Tibial artery (tissue), 4 donors: ENCODE results near the gene TGDS.

ENCODE experiments used
- DNase-seq, 2 donors: peaks; one replicate each; pipeline ENCODE4 v3.0.0-alpha.2; 2019
- H3K27ac ChIP-seq, 2 donors: fragments of 200-600 bp; sonication (generic) in 1 of 2; 1 replicate in 1 of 2; 2 replicates in 1 of 2; pipeline ENCODE4 v1.5.1; 2018 to 2019; ENCODE audit warnings: mild to moderate bottlenecking in 1 of 2
- H3K27me3 ChIP-seq, 2 donors: fragments of 200-600 bp; sonication (generic) in 1 of 2; one replicate each; pipeline versions ENCODE4 v1.5.1 to v1.6.0; 2016 to 2019
- H3K36me3 ChIP-seq, 3 donors: fragments of 200-600 bp; sonication (generic) in 2 of 3; one replicate each; pipeline ENCODE4 v1.5.1; 2016 to 2019; ENCODE audit warnings: mild to moderate bottlenecking in 2 of 3
- H3K4me1 ChIP-seq, 4 donors: fragments of 200-600 bp; sonication (generic) in 2 of 4; 1 replicate in 3 of 4; 2 replicates in 1 of 4; pipeline ENCODE4 v1.5.1; 2016 to 2019
- H3K4me3 ChIP-seq, 2 donors: fragments of 200-600 bp; sonication (generic) in 1 of 2; 1 replicate in 1 of 2; 2 replicates in 1 of 2; pipeline ENCODE4 v1.5.1; 2018 to 2019; ENCODE audit warnings: mild to moderate bottlenecking in 2 of 2
- H3K9me3 ChIP-seq, 3 donors: fragments of 200-600 bp; sonication (generic) in 1 of 3; one replicate each; pipeline ENCODE4 v1.5.1; 2016 to 2019
- CTCF ChIP-seq, 2 experiments: fragments of 200-600 bp in 1 of 2; fragments of 450-650 bp in 1 of 2; IDR thresholded peaks; one replicate each; pipeline ENCODE4 v1.5.1; 2017 to 2019; ENCODE audit warnings: antibody characterized with exemption in 2 of 2, mild to moderate bottlenecking in 1 of 2, moderate library complexity in 1 of 2
- intact Hi-C: fragments of 100-400 bp; cut with DNase I; formaldehyde crosslinking; loops from one replicate; pipeline ENCODE4 v1.15.0; 2023; ENCODE audit warnings: low total_unique reads

TGDS gene

DNA sequence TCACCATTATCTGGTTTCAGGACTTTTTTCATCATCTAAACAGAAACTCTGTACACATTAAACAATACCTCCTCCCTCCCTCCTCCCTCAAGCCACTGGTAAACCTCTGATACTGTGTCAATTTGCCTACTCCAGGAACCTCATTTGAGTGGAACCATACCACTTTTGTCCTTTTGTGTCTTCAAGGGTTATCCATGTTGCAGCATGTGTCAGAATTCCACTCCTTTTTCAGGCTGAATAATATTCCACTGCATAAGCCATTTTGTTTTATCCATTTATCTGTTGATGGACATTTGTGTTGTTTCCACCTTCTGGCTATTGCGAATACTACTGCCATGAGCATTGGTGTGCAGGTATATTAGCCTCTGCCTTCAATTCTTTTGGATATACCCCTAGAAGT lies 27.5 kb downstream of the TGDS start:
- TF ChIP-seq CTCF (IDR thresholded peaks at IDR 0.05) = no peak

DNA sequence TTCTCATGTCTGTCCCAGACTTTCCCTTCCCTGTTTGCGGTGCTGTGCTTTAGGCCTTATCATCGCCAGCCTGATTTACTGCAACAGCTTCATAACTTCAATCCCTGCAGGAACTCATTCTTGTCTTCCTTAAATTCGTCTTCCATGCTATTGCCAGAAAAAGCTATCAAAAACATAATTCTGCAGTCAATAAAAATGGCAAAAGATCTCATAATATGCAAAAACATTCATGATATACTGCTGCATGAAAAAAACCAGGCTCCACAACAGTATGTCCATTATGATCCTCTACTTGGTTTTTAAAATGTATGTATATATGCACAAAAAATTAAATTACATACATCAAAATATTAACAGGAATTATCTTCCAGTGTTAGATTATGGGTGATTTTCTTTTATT lies 28.4 kb downstream of the TGDS start:
- no peak overlapping the region for H3K27ac ChIP-seq
- DNase-seq = no peak
- no peaks in the 10 kb centered on the region for H3K9me3 ChIP-seq
- intact Hi-C loops = no loop called here
- peaks cover 24 to 44% (median 26%) of the 10 kb centered on the region in 3 donors for H3K36me3 ChIP-seq
- H3K4me1 ChIP-seq = no peaks in the 10 kb centered on the region
- H3K27me3 ChIP-seq = no peaks in the 10 kb centered on the region
- H3K4me3 ChIP-seq = no peak overlapping the region
- TF ChIP-seq CTCF (IDR thresholded peaks at IDR 0.05) = no peak

More for the DNA sequence above, 27.5 kb downstream of the TGDS start:
- H3K4me3 ChIP-seq = no peak overlapping the region
- H3K27ac ChIP-seq = no peak overlapping the region
- H3K4me1 ChIP-seq = no peaks in the 10 kb centered on the region
- H3K9me3 ChIP-seq = no peaks in the 10 kb centered on the region
- no peaks in the 10 kb centered on the region for H3K27me3 ChIP-seq
- H3K36me3 ChIP-seq = peaks cover 32 to 47% (median 35%) of the 10 kb centered on the region in 3 donors
- intact Hi-C loops = no loop called here
- DNase-seq = no peak

- no peak for TF ChIP-seq CTCF (IDR thresholded peaks at IDR 0.05)
- no peak overlapping the region for H3K4me3 ChIP-seq
- H3K4me1 ChIP-seq = no peaks in the 10 kb centered on the region
- H3K27ac ChIP-seq = no peak overlapping the region
- no peak for DNase-seq
- peaks cover 0 to 6% (median 0%) of the 10 kb centered on the region in 3 donors for H3K36me3 ChIP-seq
- H3K27me3 ChIP-seq = no peaks in the 10 kb centered on the region
- intact Hi-C loops = no loop called here
- no peaks in the 10 kb centered on the region for H3K9me3 ChIP-seq
Observed at GRCh38 chr13:94561126-94561525, 34.8 kb downstream of the TGDS start.

DNA sequence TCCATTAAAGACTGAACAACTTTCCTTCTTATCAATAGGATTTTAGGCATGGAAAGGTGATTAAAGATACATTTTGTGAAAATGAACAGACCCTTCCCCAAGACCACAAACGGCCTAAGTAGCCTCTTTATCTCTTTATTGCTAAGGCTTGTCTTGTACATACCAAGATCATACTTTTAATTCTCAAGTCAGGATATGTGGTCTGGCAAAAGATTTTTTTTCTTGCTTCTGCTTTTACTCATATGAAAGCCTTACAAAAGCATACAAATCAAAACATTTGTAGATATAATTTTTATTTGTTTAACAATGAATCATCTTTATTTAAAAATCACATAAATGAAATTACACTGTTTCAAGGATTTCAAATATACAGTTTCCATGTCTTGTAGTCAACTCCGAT lies 35.8 kb downstream of the TGDS start:
- no peak for DNase-seq
- Histone ChIP-seq H3K27me3 (no peaks in the 10 kb centered on the region), H3K9me3 (no peaks in the 10 kb centered on the region)

DNA sequence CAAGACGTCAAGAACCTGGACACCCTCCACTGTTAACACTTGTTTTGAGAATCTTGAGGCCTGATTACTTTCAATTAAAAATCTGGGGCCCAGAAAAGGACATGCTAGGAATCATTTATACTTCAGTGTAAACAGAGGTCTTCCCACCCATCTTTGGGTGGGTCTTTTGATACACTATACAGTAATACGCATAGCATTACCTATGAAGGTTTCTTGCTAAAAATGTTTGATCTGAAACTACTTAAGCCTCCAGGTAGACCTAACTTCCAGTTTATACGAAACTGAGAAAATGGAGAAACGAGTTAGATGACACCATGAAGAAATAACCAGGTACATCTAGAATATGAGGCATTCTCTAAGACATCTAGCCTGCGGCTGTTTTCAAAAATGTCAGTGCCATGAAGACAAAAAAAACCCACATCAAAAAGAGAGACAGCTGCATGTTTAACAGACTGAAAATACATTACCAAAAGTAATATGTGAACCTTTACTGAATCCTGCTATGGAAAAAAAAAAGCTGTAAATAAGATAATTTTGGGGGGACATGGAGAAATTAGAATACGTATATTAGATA lies 36.6 kb downstream of the TGDS start:
- intact Hi-C loops = no loop called here
- TF ChIP-seq CTCF (IDR thresholded peaks at IDR 0.05) = no peak
- no peak overlapping the region for H3K27ac ChIP-seq
- no peaks in the 10 kb centered on the region for H3K4me1 ChIP-seq
- H3K4me3 ChIP-seq = no peak overlapping the region
- H3K27me3 ChIP-seq = no peaks in the 10 kb centered on the region
- DNase-seq = no peak
- H3K9me3 ChIP-seq = no peaks in the 10 kb centered on the region
- peaks cover 0 to 6% (median 0%) of the 10 kb centered on the region in 3 donors for H3K36me3 ChIP-seq

More for the DNA sequence above, 35.8 kb downstream of the TGDS start:
- H3K4me1 ChIP-seq = no peaks in the 10 kb centered on the region
- no peak overlapping the region for H3K4me3 ChIP-seq
- intact Hi-C loops = no loop called here
- TF ChIP-seq CTCF (IDR thresholded peaks at IDR 0.05) = no peak
- H3K36me3 ChIP-seq = peaks cover 0 to 6% (median 0%) of the 10 kb centered on the region in 3 donors
- H3K27ac ChIP-seq = no peak overlapping the region

GRCh38 chr13:94558716-94559115 lies 37.2 kb downstream of the TGDS start:
- H3K4me3 ChIP-seq = no peak overlapping the region
- H3K27ac ChIP-seq = no peak overlapping the region
- intact Hi-C loops = no loop called here
- peaks cover 0 to 6% (median 0%) of the 10 kb centered on the region in 3 donors for H3K36me3 ChIP-seq
- no peaks in the 10 kb centered on the region for H3K9me3 ChIP-seq
- TF ChIP-seq CTCF (IDR thresholded peaks at IDR 0.05) = no peak
- no peaks in the 10 kb centered on the region for H3K4me1 ChIP-seq
- H3K27me3 ChIP-seq = no peaks in the 10 kb centered on the region
- DNase-seq = no peak
